Limb (tissue), 2 donors: ENCODE data around the gene MAPK8IP3.
"Not testable (repeated sequence)": the region's sequence is repeated elsewhere in the genome, so short reads cannot be mapped to it uniquely, and the experiment has no call there.

Experiments used
- DNase-seq, 2 donors: peaks; one replicate each; pipeline ENCODE4 v3.0.0-alpha.2; 2016; ENCODE audit errors: extremely low spot score in 2 of 2

The MAPK8IP3 gene

DNA sequence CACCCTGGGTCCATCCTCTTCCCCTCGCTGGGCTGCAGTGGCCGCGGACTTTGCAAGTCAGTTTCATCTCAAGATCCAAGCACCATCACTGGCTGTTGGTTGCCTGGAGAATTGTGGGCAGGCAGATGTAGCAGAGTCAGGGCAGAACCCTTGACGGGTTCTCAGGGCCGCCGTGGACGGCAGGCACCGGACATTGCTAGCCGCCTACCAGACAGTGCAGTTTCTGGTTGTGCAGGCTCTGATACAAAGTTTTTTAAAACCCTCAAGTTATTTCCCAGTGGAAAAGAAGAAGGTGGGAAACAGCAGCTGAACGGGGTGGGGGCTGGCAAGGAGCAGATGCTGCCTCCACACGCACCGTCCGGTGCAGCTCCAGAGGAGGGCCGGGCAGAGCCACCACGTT is 3.4 kb downstream of the MAPK8IP3 start:
- DNase-seq = no peak

DNA sequence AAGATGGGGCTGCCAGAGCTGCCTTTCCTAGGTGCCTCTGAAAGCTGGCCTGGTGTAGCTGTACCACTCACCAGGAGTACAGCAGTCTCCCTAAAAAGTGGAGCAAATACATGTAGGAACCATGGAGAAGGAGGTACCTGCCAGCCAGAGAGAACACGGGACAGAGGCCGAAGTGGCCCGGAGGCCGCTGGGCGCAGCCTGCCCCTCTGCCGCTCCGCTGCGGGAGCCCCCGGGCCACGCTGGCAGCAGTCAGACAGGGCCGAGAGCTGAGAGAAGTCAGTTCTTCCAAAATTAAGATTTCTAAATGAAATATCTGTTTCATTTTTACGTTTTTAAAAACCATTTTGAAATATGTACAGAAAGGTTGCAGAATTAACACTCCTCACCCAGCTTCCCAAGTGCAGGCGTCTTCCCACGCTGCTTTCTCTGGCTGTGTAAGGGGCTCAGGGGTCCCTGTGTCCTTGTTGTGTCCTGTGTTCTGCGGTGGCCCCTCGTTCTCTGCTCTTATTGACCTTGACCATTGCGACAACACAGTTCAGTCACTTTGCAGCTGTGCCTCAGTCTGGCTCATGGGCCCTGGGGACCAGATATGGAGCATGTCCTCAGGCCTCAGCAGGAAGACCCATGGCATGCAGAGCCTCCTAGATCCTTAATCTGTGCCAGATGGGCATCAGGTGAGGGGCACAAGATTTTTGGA is 5.0 kb downstream of the MAPK8IP3 start:
- DNase-seq = no peak

DNA sequence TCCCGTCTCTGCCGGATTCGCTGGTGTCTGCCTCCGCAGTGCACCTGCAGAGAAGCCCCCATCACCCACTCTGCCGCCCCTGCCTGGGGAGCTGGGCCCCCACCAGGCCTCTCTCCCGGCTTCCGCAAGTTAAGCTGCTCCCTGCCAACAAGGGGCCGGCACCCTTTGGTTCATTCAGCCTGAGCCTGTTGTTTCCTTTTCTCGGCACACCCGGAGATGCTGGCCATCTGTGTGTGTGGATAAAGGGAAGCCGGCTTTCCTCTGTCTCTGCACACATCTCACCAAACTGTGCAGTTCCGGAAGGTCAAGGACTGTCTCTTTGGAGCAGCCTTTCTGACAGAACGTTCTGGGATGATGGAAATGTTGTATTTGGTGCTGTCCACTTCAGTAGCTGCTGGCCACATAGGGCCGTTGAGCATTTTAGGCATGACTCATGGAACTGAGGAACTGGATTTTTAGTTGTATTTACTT is 6.8 kb downstream of the MAPK8IP3 start:
- DNase-seq = no peak

DNA sequence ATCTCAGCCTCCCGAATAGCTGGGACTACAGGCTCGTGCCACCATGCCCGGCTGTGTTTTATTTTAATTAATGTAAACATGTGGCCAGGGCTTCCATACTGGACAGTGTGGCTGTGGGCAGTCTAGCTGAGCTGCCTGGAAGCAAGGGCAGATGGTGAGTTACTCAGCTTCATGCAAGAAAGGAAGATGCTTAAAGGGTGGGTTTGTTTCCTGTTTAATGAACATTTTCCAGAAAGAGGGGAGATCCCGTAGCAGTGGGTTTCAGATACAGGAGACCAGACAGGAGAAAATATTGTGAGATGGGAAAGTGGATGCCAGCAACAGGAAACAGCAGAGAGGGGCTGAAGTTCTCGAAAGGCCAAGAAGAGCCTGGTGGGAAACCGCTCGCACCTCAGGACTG is 7.3 kb downstream of the MAPK8IP3 start:
- DNase-seq = no peak

DNA sequence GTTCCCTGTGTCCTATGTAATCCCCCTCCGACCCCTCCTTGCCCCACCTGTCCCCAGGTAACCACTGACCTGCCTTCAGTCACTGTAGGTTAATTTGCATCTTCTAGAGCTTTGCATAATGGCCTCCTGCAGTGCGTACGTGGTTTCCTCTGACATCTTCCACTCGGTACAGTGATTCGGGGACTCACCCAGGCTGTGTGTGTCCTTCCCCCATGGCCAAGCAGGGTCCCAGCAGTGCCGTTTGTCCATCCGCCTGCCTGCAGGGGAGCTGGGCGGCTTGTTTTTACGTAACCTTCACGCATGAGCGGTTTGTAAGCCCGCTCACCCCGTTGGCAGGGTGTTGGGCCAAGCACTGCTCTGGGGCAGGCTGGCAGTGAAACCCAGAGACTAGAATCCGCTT is 7.9 kb downstream of the MAPK8IP3 start:
- no peak for DNase-seq

DNA sequence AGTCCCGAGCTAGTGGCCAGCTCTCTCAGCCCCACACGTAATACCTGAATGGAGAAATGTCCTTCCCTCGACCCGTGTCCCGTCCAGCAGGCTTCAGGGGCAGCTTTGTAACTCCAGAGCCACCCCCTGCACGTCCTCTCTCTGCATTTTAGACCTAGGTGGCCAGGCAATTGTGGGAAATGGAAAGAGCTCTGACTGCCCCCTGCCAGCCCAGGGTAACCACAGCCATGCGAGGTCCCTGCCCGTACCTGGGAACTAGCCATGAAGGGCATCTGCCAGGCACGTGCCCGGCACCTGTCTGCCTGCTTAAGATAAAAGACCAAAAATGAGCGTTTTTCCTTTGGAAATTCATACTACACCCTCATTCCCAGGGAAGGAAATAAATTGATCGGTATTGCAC is 9.2 kb downstream of the MAPK8IP3 start:
- no peak for DNase-seq

DNA sequence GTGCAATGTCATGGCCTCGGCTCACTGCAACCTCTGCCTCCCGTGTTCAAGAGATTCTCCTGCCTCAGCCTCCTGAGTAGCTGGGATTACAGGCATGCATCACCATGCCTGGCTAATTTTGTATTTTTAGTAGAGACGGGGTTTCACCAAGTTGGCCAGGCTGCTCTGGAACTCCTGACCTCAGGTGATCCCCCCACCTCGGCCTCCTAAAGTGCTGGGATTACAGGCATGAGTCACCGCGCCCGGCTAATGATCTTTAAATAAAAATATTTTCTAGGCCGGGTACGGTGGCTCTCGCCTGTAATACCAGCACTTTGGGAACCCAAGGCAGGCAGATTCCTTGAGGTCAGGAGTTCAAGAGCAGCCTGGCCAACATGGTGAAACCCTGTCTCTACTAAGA is 12.2 kb downstream of the MAPK8IP3 start:
- DNase-seq = not testable (repeated sequence)

DNA sequence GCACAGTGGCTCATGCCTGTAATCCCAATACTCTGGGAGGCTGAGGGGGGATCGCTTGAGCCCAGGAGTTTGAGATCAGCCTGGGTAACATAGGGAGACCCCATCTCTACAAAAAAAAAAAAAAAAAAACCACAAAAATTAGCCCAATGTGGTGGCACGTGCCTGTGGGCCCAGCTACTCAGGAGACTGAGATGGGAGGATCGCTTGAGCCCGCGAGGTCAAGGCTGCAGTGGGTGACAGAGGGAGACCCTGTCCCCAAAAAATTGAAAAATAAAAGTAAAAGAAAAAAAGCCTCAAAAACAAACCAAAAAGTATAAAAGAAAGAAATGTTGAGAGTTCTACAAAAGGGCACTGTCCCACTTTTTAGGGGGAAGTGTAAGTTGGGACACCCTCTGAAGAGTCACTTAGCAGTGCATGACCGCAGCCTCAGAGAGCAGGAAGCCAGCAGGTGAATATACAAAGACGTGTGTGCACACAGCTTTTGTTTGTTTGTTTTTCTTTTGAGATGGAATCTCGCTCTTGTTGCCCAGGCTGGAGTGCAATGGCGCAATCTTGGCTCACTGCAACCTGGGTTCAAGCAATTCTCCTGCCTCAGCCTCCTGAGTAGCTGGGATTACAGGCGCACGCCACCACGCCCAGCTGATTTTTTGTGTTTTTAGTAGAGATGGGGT is 13.7 kb downstream of the MAPK8IP3 start:
- not testable (repeated sequence) for DNase-seq

DNA sequence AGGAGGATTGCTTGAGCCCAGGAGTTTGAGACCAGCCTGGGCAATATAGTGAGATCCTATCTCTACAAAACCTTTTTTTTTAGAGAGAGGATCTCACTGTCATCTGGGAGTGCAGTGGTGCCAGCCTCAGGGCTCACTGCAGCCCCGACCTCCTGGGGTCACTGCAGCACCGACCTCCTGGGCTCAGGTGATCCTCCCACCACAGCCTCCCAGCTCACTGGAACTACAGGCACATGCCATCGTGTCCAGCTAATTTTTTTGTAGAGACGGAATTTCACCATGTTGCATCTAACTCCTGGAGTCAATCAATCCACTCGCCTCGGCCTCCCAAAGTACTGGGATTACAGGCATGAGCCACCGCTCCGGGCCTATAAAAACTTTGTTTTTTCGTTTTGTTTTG is 15.4 kb downstream of the MAPK8IP3 start:
- DNase-seq = no peak

DNA sequence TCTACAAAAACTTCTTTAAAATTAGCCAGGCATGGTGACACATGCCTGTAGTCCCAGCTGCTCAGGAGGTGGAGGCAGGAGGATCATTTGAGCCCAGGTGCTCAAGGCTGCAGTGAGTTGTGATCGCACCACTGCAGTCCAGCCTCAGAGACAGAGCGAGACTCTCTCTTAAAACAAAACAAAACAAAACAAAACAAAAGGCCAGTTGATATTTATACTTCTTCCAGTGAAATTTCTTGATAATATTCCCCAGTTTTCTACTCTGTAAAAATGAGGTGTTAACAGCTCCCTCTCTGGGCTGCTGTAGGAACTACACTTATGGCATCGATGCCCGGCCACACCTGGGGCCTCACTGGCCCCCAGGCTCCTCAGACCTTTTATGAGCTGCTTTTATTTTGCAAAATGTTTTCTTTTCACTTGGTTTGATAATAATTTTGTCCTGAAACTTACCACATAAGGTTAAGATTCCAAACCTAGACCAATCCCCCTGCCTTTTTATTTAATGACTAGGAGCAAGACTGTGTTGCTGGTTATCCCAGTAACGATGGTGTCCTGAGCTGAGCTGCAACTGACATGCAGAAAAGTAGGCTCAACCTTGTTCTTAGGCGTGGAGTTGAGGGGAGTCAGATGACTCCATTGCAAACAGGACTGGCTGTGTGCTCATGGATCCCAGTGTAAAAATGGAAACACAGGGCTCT is 17.6 kb downstream of the MAPK8IP3 start:
- DNase-seq = no peak

DNA sequence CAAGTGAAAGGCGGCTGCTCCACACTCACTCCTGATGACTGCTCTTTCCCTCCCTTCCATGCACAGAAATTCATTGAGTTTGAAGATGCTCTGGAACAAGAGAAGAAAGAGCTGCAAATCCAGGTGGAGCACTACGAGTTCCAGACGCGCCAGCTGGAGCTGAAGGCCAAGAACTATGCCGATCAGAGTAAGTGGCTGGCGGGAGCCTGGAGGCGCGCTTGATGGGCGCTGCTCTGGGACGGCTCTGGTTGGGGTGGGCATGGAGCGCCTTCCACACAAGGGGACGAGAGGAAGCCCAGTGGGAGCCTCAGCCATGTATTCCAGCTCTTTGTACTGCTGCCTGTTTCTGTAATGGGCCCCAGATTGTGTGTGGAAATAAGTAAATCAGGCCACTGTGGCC is 18.5 kb downstream of the MAPK8IP3 start:
- DNase-seq = no peak

DNA sequence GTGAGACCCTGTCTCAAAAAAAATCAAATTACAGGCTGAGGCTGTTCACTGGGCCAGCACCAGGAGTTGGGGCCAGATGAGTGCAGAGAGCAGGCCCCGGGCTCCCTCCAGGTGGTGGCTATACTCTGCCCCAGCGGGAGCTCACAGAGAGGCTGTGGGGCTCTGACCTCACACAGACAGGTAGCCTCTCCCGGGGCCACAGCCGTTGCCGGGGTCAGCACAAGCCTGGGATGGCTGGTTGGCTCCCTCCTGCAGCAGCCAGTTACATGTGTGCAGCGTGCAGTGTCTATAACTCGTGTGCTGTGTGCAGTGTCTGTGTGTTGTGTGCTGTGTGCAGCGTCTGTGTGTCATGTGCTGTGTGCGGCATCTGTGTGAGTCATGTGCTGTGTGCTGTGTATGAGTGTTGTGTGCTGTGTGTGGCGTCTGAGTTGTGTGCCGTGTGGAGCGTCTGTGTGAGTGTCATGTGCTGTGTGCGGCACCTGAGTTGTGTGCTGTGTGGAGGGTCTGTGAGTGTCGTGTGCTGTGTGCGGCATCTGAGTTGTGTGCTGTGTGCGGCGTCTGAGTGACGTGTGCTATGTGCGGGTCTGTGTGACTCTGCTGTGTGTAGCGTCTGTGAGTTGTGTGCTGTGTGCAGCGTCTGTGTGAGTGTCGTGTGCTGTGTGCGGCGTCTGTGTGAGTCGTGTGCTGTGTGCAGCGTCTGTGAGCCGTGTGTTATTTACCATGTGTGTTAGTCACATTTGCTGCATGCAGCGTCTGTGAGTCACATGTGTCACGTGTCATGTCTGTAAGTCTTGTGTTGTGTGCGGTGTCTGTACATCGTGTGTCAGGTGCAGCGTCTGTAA is 20.9 kb downstream of the MAPK8IP3 start:
- DNase-seq = no peak

DNA sequence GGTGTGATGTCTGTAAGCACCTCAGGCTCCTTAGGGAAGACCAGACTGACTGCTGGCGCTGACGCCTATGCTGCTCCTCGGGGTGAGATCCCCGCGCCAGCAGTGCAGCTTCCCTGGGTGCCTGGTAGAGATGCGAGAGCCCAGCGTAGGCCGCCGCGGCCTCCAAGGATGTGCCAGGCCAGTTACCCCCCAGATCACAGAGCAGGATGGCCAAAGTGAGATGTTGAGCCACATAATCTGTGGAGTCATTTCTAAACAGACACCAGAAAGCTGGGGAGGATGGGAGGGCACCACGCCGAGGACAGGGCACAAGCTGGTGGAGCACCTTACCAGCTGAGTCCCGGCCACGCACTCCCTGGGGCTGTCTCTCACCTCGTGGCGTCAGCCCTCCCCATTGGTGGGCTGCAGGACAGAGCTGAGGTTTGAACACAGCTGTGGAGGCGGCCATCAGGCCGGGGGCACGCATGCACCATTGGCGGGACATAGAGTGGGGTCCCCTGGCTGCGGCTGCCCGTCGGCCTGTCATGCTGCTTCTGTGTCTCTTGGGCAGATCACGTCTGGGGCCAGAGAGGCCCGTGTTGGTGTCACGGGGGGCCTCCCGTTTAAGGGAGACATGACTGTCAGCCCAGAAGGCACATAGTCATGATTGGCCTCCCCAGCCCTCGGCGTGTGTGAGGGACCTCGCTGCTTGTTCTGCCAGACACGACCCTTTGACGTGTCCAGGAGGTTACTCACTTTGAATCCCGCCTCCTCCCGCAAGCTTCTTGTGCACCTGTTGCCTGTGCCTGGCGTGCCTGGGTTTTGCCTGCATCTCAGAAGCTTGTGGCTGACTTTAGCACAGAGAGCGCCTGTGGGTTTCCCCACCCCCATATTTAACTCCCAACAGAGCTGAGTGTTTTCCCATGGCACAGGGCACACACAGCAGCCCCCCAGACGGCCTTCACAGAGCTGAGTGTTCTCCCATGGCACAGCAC is 21.9 kb downstream of the MAPK8IP3 start:
- no peak for DNase-seq

DNA sequence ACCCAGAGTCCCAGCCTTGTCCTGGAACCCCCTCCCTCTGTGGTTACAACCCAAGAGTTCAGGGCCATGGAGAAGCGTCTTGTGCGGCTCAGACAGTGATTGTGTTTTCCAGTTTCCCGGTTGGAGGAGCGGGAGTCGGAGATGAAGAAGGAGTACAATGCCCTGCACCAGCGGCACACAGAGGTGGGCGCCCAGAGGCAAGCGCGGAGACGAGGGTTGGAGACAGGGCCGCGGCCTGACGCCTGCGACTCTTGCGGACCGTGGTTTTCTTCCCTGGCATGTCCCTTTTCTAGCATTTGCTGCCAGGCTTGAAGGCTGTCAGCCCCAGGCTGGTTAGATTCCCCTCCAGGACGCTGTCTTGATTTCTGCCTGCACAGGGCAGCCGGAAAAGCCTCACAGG is 23.0 kb downstream of the MAPK8IP3 start:
- DNase-seq = no peak

DNA sequence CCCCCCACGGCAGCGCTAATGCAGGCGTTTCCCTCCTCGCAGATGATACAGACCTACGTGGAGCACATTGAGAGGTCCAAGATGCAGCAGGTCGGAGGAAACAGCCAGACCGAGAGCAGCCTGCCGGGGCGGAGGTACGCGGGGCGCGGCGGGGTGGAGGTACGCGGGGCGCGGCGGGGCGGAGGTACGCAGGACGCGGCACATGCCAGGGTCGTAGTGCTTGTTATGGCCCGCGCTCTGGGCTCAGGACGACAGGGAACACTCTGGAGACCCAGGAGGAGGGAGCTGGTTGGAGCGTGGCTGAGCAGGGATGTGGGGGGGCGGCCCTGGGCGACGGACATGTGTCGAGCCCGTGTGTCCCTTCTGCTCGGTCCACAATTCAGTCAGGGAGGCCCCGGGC is 23.4 kb downstream of the MAPK8IP3 start:
- DNase-seq = no peak

DNA sequence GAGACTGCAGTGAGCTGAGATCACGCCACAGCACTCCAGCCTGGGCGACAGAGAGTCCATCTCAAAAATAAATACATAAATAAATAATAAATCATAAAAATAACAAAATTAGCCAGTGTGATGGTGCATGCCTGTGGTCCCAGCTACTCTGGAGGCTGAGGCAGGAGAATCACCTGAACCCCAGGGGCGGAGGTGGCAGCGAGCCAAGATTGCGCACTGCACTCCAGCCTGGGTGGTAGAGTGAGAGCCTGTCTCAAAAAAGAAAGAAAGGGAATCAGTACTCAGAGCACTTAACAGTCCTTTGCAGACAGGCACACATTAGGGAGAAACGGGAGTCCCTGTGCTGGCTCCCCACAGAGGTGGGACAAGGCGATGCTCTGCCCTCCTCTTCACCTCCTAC is 25.1 kb downstream of the MAPK8IP3 start:
- DNase-seq = no peak

DNA sequence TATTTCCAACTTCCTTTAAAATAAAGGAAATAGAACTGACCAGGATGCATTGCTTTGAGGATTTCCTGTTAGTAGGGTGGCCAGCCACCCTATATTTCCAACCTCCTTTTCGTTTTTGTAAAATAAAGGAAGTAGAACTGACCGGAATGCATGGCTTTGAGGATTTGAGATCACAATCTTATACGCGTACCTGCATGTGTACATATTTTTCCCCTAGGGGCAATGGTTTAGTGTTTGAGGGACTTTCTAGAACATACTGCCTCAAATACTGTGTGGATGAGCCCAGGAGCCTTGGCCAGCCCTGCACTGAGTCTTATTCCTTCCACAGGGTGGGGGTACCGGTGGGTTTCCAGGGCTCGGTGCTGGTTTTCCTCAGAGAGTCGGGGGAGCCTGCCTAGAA is 25.6 kb downstream of the MAPK8IP3 start:
- no peak for DNase-seq

DNA sequence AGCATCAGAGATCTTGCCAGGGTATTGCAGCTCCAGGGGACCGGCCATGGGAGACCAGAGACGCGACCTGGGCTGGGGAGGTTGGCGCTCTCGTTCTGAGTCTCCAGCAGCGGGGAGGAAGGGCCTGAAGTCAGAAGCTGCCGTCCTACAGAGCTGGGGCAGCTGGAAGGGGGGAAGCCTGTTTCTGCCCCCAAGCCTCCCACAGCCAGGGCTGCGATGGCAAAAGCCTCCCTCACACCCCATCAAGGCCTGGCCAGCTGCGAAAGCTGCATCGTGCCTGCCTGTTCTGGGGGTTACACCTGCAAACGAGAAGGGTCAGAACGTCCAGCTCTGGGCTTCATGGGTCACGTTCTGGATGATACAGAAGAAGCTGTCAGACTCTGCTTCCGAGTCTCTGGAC is 26.1 kb downstream of the MAPK8IP3 start:
- no peak for DNase-seq

DNA sequence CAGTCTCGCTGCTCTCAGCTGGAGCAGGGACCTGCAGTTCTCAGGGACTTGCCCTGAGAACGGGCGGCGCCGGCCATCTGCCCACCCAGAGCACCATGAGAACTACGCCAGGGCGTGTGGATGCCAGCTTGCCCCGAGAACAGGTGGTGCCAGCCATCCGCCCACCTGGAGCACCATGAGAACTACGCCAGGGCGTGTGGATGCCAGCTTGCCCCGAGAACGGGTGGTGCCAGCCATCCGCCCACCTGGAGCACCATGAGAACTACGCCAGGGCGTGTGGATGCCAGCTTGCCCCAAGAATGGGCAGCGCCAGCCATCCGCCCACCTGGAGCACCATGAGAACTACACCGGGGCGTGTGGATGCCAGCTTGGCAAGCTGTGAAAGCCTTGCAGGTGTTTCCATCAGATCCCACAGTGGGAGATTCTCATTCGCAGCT is 26.6 kb downstream of the MAPK8IP3 start:
- DNase-seq = not testable (repeated sequence)

DNA sequence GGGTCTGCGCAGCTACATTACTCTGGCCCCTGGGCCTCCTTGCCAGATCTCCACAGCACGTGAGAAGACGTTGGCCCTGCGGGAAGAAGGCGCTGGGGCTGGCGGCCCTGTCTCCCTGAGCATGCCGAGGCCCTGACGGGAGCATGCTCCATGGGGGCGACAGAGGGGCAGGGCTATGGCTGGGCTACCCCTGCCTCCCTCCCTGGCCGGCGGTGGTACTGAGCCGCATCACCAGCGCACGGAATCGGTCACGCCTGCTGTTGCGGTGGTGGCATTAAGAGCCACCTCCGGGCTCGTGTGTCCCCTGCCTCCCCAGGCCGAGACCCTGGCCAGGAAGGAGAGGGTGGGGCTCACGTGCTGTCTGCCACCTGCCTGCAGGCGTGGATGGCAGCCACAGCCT is 28.1 kb downstream of the MAPK8IP3 start:
- DNase-seq = no peak

DNA sequence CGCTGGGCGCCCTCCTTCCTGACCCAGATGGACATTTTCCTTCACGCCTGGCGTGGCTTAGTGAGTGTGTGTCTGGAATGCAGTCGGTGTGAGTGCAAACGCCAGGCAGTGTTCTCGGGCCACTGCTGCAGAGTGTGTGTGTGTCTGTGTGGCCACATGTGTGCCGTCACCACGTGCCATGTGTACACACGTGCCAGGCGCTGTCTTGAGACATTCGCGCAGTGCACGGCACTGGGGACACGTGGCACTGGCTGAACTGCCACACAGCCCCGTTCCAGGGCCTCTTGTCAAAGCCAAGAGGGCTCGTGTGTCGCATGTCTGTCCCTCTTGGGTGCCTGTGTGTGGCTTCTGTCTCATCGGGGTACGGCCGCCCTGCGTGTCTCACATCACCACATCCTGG is 28.8 kb downstream of the MAPK8IP3 start:
- DNase-seq = no peak
